GM19043 (cell line): ENCODE measurements around the gene DISC1.

Experiments
- ATAC-seq: cut with Tn5 transposase; IDR thresholded peaks from one replicate; pipeline ENCODE4 v1.9.1; 2021; ENCODE audit warnings: low read depth; ENCODE audit not compliant: unreplicated experiment

DISC1 gene

DNA sequence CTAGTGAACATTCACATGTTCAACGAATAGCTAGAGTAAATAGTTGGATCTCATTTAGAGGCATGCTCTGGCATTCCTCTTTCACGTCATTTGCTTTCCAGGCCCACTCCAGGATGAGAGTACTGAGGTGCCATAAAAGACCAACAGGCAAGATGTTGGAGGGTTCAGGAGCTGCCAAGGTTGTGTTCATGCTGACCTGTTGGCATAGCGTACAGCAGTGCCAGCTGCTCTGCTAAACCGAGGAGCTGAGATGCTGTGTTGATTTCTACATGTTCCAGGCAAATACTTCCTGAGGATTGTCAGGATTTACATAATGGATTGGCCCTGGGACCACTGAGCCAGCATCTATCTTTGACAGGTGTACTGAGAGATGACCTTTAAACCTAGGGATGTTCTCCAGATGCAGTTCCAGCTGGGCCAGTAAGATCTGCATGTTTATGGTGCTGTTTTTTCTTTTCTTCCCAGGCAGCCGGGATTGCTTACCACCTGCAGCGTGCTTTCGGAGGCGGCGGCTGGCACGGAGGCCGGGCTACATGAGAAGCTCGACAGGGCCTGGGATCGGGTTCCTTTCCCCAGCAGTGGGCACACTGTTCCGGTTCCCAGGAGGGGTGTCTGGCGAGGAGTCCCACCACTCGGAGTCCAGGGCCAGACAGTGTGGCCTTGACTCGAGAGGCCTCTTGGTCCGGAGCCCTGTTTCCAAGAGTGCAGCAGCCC lies 66.9 kb downstream of the DISC1 start:
- ATAC-seq = no peak

DNA sequence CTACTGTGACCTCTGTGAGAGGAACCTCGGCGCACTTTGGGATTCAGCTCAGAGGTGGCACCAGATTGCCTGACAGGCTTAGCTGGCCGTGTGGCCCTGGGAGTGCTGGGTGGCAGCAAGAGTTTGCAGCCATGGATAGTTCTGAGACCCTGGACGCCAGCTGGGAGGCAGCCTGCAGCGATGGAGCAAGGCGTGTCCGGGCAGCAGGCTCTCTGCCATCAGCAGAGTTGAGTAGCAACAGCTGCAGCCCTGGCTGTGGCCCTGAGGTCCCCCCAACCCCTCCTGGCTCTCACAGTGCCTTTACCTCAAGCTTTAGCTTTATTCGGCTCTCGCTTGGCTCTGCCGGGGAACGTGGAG lies 67.5 kb downstream of the DISC1 start:
- no peak for ATAC-seq

DNA sequence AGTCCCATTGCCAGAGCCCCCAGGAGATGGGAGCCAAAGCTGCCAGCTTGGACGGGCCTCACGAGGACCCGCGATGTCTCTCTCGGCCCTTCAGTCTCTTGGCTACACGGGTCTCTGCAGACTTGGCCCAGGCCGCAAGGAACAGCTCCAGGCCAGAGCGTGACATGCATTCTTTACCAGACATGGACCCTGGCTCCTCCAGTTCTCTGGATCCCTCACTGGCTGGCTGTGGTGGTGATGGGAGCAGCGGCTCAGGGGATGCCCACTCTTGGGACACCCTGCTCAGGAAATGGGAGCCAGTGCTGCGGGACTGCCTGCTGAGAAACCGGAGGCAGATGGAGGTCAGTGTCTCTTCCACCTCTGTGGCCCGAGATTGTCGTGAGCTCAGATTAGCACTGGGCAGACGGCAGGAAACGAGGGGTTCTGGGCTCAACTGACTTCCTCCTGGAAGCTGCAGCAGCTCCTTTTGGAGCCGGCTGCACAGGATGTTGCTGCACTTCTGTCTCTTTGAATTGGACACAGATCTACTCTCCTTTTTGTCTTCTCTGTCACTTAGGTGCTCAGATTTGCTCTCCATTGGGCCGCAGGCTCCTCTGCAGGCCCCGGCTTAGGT lies 68.0 kb downstream of the DISC1 start:
- no peak for ATAC-seq

DNA sequence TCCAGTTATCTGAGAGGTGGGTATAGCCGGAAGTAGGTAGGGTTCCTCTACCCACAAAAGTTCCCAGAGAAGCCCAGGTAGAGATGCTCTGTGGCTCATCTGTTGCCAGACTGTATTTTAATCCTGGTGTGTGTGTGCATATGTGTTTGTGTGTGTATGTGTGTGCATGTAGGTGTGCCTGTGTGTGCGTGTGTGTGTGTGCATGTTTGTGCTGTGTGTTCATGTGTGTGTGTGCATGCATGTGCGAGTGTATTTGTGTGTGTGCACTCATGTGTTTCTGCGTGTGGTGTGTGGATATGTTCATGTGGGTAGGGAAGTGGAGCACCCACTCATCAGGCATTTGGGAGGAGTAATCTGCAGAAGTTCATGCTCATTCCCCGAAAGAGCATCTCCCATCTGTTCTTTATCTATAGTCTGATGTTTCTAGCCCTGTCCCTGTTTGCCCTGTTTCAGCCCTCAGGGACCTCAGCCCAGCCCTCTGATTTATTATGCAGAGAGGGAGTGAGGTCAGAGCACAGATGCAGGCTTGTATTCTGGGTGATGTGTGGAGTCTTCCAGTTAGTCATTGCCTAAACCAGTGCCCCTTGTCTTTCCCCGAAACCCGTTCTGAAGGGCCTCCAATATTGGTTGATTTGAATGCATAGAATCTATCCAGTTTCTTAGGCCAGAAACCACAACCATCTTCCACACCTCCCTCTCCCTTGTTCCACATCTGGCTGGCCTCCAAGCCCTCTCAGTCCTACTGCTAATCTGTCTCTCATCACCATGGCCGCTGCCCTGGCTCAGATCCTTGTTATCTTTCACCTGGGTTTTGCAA lies 69.1 kb downstream of the DISC1 start:
- no peak for ATAC-seq

DNA sequence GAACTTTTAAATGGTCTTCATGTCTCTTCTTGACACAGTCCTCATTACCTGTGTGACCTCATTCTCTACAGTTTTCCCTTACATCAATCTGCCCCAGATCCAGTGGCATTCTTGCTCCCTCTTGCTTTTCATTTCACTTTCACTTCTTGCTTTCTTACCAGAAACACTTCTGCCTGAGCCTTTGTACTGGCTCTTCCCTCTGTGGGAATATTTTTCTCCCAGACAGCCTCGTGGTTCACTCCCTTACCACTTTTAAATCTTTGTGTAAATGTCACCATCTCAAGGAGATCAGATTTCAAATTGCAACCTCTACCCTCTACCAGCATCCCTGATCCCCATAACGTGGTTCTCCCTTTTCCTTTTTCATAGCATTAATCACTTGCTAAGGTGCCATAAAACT lies 73.2 kb downstream of the DISC1 start:
- ATAC-seq = no peak

DNA sequence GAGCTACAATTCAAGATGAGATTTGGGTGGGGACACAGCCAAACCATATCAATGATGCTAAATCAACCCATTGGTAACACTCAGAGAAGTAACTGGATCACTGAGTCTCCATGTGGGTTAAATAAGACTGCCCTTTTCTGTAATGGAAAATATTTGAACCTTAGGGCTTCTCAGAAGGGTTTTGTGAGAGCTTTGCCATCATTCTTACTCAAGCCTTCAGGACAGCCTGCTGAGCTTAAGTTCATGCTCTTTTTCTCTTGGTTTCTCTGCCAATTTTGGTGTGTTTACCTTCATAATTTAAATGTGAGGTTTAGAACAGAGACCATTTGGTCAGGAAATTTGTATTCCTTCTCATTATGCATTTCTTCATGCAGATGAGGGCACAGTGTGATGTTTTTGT lies 74.7 kb downstream of the DISC1 start:
- no peak for ATAC-seq

DNA sequence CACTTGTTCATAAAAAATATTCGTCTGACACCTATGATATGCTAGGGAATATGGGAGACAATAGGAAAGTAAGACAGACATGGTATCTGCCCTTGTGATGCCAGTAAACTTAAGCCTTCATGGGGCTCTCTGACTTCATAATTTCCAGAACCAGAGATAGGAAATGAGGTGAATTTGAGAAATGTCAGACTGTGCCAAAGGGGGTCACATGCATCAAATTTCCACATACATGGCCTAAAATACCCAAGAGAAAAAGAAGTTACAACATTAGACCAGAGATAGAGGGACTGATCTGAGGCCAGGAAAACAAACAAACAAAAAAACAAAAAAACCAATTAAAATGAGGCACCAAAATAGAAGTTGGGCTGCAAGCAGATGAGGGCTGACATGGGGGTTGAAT lies 75.7 kb downstream of the DISC1 start:
- no peak for ATAC-seq

DNA sequence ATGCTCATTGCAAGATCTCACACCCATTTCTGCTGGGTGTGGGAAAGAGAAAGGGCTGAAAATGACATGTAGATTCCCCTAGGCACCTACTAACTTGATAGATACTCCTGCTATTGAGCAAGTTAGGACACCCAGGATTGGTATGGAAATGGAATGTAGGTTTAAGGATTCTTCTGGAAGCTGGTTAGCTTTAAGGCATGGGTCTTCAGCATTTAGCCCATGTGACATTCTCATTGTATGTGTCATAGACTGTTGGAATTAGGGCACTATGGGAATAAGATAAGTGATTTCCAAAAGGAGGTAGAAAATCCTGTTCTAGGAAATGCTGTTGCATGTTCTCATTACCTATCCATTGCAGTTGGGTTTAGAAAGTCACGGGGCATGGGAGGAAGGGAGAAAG lies 76.2 kb downstream of the DISC1 start:
- ATAC-seq = no peak

DNA sequence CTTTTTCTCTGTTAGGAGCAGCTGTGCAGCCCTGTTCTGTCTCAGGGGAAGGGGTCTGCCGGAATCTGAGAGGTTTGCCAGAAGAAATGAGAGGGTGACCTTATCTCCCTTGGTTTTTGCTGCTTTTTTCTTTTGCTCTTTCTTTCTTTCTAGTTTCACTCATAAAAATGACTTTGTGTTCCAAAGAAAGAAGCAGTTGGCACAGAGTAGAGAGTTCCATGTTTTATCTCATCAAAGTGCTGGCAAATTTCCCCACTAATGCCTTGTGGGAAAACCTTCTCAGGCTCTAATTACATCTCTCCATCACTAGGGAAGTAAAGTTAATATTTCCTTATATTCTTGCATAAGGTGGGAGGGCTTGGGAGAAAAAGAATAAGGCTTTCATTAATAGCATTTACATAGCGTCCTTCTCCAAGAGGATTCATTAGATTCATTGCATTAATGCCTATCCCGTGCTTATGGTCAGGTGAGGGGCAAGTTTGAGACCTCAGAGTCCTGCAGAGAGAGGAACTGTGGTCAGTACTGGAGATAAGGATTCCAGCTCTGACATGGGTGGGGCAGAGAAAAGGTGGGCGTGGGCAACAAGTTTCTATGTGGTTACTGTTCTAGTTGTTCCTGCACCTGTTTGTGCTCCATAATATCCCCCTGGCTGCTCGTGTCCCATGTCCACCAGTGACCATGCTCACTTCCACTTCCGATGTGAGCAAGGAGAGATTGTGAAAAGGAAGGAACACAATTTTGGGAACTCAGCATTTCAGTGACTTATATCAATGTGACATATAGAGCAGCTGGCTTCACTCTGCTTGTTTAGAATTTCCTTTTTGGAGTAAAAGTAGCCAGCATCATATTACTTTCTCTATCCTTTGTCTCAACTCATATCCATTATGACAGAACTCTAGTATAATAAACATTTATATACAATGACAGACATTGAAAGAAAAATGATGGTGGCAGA lies 79.5 kb downstream of the DISC1 start:
- no peak for ATAC-seq

DNA sequence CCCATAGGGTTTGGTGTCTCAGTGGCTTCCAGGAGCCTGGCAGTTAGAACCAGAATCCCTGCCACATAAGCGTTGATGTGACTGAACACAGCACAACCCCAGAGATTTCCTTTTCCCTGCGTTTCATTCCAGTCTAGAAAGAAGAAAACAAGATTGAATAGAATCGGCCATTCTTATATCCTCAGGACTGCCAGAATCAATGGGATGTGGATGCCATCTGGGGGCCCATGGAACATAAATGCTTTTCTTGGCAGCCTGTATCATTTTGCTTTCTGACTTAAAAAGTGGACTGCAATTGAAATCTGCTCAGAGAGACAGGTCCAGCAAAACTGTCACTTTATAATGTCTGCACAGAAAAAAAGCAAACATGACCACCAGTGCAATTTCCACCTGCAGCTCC lies 80.3 kb downstream of the DISC1 start:
- no peak for ATAC-seq

DNA sequence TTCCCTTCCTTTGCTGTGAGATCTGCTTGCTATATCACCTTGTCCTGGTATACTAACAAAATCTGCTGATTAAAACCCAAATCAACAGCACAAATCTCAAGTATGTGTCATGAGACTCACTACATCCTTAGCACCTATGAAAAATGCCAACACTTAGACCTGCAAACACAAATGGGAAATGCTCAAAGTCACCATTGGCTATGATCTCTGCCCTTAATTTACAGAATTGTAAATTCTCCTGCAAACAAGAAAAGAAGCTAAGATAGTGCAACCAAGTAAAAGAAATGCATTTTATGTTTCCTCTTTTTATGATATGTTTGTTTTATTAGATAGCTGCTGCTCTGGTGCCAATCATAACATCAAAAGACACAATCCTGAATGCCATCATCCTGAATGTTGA lies 80.8 kb downstream of the DISC1 start:
- no peak for ATAC-seq

DNA sequence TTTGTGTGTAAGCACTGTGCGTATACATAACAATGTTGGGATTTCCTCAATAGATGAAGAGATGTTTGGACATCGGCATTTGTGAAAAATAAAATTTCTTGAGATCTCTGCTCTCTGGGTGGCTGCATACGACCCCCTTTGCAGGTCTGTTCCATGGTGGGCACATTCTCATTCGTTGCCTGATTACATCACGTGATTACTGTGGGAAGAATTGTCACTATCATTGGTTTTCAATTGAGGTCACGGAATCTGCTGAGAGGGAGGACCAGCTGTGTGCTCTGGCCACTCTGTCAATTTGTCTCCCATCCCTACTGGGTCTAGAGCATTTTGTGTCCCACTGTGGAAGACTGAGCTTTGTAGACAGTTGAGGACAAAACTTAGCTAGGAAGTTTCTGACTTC lies 81.8 kb downstream of the DISC1 start:
- no peak for ATAC-seq

DNA sequence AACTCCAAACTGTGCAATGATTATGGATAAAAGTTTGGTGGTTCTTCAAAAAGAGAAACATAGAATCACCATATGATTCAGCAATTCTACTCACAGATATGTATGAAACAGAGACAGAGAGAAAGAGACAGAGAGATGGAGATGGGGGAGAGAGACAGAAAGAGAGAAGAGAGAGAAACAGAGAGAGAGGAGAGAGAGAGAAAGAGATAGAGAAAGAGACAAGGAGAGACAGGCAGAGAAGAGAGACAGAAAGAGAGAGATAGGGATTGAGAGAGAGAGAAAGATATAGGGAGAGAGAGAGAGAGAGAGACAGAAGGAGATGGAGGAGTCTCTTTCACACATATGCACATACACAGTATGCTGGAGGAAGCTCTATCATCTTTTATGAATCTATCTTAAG lies 87.8 kb downstream of the DISC1 start:
- no peak for ATAC-seq

DNA sequence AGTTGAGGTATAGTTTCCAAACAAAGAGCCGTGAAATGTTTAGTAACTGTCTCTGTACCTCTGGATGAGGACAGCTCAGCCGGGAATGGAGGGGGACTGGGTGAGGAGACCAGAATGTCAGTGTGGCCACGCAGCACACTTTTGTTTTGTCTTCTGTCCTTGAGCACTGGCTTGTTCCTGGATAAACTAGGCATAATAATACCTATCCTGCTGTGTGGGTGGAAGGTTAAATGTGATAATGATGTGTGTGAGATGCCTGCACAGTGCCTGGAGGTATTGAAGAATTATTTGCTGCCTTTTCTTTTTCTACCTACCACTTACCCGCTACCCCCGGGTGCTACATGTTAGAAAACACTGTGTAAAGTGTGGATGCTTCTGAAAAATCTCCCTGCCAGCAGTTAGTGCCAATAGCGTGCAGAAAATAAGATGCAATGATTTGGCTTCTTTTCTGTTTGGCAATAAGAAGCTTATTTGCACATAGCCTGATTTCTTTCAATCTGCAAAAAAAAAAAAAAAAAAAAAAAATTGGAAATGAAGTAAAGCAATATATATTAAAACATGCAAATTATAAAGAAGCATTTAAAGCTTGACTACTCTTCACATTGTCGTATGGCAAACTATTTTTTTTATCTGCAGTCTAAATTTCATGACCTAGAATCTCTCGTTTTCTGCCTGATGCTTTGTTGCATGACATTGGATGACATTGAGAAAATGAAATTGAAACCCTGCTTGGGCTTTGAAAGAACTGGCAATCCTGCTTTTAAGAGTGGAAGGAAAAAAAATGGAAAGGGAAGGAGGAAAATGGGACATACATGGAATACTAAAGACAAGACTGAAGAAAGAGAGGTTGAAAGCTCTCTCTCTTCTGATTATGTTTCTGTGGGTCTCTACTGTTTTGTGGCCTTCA lies 89.5 kb downstream of the DISC1 start:
- no peak for ATAC-seq

DNA sequence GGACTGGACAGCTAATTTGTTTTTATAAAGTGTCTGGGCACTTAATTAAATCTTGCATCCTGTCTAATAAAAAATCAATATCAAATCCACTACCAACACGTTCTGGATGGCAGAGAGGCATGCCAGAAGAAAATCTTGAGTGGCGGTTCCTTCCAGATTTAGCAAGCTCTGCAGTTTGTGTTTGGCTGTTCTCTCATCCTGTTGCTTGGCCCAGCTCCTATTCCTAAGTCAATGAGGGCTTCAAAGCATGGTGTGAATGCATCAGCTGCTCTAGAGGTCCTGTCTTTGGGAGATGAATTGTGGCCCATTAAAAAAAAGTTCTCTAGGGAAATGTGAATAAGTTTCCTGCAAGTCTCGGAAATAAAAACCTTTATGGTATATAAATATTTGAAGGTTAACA lies 90.3 kb downstream of the DISC1 start:
- ATAC-seq = no peak

DNA sequence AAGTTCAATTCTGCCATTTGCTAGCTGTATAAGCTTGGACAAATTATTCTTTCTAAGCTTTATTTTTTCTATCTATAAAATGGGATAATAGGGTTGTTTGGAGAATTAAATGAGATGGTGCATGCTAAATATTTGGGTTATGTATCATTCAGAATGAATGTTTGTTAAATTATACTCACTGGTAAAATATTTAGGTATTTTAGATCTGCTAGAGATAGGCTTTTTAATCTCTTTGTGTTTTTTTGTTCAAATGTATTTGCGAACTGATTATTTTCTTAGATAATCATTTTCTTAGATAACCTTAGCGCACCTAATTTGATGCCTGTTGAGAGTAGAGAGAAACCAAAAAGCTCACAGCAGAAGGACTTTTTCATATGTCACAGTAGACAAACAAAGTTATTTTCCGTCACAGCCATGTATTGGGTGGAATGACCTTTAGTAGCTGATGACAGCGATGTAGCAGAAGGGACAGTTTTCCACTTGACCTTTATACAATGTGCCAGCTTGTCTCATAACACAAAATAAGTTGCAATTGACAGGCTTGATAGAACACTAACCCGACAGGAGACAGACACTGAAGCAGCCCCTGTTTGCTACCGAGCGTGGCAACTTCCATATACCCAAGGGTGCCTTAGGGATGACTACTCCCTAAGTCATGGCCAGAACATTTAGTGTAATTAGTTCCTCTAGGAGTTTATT lies 93.0 kb downstream of the DISC1 start:
- no peak for ATAC-seq

DNA sequence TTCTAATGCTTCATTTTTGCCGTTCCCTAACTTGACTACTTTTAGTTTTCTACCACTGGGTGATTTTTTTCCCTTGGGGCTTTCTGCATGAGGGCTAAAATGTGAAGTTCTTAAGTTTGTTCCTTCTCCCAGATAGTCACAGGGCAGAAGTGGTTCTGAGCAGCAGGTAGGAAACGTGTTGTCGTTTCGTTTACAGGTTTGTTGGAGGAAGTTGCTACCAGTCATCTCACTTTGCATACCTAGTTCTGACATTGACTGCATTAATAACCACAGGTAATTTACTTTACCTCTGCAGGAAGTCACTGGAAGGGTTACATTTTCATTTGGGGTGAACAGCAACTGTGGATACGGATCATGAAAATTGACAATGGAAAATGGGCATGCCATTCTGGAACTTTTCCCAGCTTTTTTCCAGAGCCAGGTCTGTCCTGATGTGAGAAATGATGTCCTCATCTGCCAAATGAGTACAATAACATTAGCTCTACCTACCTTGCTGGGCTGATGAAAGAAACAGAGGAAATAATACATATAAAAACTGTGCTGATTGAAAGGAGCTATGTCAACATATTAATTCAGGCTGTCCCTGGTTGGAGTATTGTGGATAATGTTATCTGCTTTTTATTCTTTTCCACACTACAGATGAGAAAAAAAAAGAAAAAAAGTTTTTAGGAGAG lies 94.2 kb downstream of the DISC1 start:
- no peak for ATAC-seq

DNA sequence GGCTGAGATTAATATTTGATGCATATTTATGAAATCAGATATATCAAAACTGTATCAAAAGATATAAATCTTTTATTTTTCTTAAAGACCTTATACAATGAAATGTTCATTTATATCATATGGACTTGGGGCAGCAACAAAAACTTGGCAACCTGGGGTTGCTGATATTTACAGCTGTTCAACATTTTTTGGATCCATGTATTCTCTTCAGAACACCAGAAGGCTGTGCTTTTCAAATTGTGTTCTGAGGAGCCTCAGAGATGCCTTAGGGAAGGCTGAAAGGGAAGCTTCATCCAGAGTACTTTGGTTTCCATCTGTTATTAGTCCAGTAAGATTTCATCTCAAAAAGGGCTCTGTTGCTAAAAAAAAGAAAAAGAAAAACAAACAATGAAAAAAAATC lies 94.8 kb downstream of the DISC1 start:
- no peak for ATAC-seq

DNA sequence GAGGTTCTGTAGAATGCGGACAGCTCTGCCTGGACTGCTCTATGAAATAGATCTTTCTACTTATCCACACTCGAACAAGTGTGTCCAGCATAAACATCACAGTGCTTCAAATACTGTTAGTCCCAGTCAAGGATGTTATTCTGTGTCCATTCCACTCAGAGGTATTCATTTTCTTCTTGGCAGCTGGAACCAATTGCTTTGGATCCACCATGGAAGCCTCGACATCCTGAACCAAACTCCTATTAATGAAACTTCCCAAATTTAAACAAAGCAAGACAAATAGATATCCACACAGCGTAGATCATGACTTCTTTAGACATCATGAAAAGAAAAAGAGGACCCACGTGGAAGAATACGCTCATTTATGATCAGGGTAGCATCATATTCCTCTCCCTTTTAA lies 95.8 kb downstream of the DISC1 start:
- no peak for ATAC-seq
